Panc1 (cell line): ENCODE data around the gene R3HDM4.

Source experiments
- CTCF ChIP-seq: fragments of 450-650 bp; IDR thresholded peaks from 2 replicates; pipeline ENCODE4 v1.5.1; 2017; ENCODE audit warnings: mild to moderate bottlenecking
- POLR2AphosphoS5 ChIP-seq: IDR thresholded peaks from 2 replicates; pipeline ENCODE4 v1.6.1; 2012; ENCODE audit warnings: mild to moderate bottlenecking, low read depth, low read length, moderate library complexity
- REST ChIP-seq, 2 experiments: IDR thresholded peaks; 2 replicates each; pipeline ENCODE4 v1.6.1; 2011 to 2012; ENCODE audit warnings: low read depth in 2 of 2, control low read depth in 1 of 2, low read length in 1 of 2, mild to moderate bottlenecking in 1 of 2, moderate library complexity in 1 of 2; ENCODE audit not compliant: insufficient read depth in 1 of 2
- SIN3A ChIP-seq: IDR thresholded peaks from 2 replicates; pipeline ENCODE4 v1.6.1; 2012; ENCODE audit warnings: low read depth, mild to moderate bottlenecking, low read length, moderate library complexity, borderline replicate concordance; ENCODE audit not compliant: insufficient read depth

DNA sequence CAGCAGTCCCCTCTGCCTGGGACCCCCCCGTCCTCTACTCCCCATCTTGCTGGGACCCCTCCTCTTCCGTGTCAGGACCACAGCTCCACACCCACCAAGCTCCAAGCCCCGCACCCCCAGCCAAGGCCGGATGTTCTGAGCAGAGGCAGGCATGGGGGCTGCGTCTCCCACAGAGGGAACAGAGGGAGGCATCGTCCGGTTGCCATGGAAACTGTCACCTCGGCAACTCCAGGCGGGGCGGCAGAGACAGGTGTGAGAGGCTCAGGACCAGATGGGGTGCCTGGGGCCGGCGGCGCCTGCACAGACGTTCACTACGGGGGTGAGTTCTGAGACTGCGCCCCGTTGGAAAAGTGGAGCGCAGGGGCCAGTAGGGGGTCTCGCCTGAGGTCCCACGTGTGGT is 14.4 kb downstream of the R3HDM4 start:
- no peak for TF ChIP-seq POLR2AphosphoS5
- TF ChIP-seq CTCF = no peak
- TF ChIP-seq SIN3A = no peak
- no peak for TF ChIP-seq REST (IDR thresholded peaks at IDR 0.05; ENCODE audit: insufficient read depth in 1 of 2, low read depth in 2 of 2, low read length in 1 of 2)
